Activated T-cell treated with anti-CD3 and anti-CD28 coated beads for 4 hours (primary cell): Measurements from ENCODE around the gene UBA52.
"Not testable (repeated sequence)": the region's sequence is repeated elsewhere in the genome, so short reads cannot be mapped to it uniquely, and the experiment has no call there.

Experiments
- DNase-seq: peaks from one replicate; pipeline ENCODE4 v3.0.0-alpha.2; 2020

UBA52 gene

DNA sequence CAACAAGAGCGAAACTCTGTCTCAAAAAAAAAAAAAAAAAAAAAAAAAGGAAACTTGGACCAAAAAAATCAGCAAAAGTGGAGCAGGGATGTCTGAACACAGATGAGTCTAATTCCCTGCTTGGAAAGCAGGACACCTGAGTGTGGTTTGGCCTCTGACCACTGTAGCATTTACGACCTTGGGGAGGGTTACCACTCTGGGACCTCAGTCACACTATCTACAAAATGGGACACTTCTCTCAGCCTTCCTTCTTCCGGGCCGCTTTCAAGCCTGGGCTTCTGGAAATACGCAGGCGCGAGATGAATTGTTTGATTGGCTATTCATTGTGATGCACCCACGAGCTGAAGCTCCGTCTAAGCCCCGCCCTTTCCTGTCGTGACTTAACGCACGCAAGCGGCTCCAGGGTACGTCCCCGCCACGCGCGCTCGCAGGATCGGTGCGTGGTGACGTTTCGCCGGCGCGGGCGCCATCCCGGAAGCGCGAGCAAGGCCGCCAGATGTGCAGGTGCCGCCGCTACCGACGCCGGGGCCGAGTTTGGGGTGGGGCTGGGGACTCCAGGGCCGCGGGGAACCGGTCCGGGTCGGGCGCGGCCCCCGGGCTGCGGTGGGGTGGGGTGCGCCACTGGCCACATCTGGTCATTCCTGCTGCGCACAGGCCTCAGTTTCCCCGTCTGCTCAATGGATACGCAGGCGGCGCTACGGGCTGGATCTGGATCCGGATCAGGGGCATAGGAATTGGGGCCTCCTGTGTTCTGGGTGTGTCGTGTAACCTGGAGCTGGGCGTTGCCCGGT, 14.1 kb upstream of the UBA52 start, which contains the start of gene KXD1:
KXD1 (plus strand) TSS at position 460 of the 791 bp plus-strand sequence. CDS start 4,187 bp downstream, outside the sequence.
- DNase-seq, result peak; percentile 96

DNA sequence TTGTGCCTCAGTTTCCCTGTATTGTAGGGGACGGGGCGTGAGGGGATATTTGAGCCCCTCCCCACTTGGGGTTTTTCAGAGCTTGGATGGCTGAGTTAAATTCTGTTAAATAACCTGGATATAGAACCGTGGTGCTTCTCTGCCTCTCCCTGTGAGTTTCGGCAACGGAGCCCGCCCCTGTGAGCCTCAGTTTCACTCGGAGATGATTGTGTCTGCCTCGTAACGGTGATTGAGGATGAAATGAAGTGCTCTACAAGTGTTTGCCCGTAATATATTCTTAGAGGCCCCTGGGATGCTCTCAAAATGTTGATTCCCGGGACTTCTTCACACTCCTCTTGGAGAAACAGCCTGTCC, 13.5 kb upstream of the UBA52 start:
- DNase-seq, result no peak

DNA sequence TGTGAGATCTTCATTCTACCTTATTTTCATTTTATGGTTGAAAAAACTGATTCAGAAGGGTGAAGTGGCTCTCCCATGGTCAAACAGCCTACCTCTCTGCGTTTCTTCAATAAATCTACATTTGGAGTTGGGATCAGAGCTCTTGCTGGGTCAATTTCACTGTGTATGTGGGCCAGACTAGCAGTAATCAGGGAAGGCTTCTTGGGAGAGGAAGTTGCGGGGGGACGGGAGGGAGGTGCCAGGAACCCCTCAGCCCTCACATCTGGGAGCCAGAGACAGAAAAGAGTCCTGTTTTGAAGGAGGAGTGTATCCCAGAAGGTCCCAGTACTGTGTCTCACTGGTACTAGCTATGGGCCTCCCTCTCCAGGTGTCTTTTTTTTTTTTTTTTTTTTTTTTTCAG, 13.1 kb upstream of the UBA52 start:
- DNase-seq, result no peak

DNA sequence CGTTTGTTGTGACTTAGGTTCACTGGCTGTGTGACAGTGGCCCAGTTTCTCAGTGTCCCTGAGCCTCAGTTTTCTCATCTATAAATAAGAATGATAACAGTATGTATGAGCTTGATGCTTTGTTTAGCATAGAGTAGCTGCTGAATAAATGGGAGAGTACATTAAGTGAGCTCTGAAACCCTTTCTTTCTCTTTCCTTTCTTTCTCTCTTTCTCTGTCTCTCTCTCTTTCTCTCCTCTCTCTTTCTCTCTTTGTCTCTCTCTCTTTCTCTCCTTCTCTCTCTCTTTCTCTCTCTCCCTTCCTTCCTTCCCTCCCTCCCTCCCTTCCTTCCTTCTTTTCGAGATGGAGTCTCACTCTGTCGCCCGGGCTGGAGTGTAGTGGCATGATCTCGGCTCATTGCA, 12.0 kb upstream of the UBA52 start:
- DNase-seq, result no peak

- DNase-seq, result no peak
Observed at GRCh38 chr19:18562086-18562485, 9.6 kb upstream of the UBA52 start.

GRCh38 chr19:18566953-18567352, 4.7 kb upstream of the UBA52 start:
- DNase-seq, result no peak

DNA sequence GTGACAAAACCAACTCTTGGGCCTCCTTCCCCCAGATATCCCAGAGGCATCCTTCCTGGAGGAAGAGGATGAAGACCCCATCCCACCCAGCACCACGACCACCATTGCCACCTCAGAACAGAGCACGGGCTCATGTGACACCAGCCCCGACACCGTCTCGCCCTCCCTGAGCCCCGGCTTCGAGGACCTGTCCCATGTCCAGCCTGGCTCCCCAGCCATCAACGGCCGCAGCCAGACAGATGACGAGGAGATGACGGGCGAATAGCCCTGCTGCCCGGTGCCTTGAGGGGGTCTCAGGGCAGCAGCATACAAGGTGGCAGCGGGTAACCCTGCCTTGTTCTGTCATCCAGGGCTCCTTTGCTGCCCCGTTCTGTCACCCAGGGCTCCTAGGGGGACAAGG, 3.3 kb upstream of the UBA52 start:
- DNase-seq, result no peak

GRCh38 chr19:18574691-18575291, 3.1 kb downstream of the UBA52 start:
- DNase-seq, result no peak

DNA sequence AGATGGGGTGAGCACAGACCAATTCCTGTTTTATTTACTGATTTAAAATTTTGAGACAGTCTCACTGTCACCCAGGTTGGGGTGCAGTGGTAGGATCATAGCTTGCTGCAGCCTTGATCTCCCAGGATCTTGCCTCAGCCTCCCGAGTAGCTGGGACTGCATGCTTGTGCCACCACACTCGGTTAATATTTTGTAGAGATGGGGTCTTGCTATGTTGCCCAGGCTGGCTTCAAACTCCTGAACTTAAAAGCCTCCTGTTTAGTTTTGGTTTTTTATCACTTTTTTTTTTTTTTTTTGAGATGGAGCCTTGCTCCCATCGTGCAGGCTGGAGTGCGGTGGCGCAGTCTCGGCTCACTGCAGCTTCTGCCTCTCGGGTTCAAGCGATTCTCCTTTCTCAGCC, 4.7 kb downstream of the UBA52 start:
- DNase-seq, result no peak

DNA sequence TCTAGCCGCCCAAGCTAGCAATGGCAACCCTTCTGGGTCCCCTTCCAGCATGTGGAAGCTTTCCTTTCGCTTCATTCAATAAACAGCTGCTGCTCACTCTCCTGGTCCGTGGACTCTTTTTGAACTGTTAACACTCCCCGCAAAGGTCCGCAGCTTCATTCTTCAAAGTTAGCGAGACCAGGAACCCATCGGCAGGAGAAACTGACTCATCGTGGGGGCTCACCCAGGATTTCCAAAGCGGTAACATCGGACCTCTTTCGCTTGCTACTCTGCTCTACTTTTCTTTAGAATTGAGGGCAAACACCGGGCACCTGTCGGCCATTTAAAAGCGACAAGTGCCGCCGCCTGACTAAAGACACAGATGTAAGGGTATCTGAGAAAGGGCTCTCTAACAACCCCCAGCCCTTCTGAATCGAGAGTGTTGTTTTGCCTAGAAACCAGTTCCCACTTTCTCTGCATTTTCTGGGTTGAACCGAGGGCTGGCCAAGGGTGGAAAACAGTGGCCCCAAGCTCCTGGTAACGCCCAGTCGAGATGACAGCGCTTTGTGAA, 5.8 kb downstream of the UBA52 start:
- DNase-seq, result no peak

- DNase-seq, result no peak
Observed at GRCh38 chr19:18580311-18580710, 8.7 kb downstream of the UBA52 start.

GRCh38 chr19:18586306-18586705, 14.6 kb downstream of the UBA52 start:
- no peak for DNase-seq

- DNase-seq, result no peak
Observed at GRCh38 chr19:18587561-18587960, 15.9 kb downstream of the UBA52 start.

DNA sequence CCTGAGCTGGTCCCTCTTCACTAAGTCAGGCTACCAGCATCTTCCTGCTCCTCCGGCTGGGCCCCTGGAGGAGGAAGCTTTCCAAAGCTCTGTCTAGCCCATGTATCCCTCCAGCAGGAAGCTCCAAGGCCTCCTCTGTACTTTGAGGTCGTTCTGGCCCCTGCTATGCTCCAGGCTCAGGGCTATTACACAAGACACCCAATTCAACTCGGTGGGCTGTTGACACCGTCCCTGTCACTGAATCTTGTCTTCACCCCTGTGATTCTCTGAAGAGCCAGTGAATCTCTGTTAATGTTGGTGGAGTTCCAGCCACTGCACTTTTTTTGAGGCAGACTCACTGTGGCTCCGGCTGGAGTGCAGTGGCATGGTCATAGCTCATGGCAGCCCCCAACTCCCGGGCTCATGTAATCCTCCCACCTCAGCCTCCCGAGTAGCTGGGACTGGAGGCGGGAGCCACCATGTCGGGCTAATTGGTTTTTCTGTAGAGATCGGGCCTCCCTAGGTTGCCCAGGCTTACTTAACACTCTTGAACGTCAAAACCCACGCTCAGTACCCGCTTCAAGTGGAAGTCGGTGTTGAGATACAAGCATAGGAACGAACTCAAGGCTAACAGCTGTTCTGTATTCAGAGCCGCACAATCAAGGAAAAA, 16.4 kb downstream of the UBA52 start:
- DNase-seq, result no peak

- peak; percentile 83 for DNase-seq
Observed at GRCh38 chr19:18588611-18589379, 17.1 kb downstream of the UBA52 start, which contains the start of gene REX1BD. TSS of gene REX1BD (plus strand) at chr19:18588798. CDS start at chr19:18588802, 4 bp downstream.

DNA sequence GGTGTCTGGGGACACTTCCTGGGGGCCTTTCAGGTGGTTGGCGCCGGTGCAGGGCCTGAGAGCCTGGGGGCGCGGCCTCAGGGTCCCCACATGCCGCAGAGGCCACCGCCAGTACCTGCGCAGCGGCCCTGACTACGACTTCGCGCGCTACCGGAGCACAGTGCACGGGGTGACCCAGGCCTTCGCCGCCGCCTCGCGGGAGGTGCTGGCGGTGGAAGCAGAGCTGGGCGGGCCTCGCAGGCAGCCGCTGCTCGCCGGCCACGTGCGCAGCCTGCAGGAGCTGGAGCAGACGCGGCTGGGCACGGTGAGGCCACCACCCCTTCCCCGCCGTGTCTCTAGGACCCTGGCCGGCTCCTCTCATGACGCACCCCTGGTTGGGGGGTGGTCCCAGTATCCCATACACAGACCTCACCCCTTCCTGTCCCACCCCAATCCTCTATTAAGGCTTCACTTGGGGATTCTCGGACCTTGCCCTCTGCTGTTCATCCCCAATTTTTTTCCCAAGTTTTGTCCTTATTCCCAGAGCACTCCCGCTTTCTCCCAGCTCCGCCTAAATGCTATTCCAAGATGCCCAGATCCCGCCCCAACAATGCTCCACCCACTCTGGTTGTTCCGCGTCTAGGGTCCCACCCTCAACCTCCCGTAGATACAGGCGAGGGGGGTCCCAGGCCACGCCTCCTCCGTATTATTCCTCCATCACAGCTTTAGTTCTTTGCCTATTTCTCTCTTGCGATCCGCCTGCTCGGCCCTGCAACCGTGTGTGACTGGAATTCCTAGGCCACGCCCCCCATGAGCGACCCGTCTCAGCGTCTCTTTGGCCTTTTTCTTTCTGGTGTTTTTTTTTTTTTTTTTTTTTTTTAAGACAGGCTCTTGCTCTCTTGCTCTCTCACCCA, 18.0 kb downstream of the UBA52 start:
- peak; percentile 46 for DNase-seq

- no peak for DNase-seq
Observed at GRCh38 chr19:18590273-18591272, 18.9 kb downstream of the UBA52 start.

DNA sequence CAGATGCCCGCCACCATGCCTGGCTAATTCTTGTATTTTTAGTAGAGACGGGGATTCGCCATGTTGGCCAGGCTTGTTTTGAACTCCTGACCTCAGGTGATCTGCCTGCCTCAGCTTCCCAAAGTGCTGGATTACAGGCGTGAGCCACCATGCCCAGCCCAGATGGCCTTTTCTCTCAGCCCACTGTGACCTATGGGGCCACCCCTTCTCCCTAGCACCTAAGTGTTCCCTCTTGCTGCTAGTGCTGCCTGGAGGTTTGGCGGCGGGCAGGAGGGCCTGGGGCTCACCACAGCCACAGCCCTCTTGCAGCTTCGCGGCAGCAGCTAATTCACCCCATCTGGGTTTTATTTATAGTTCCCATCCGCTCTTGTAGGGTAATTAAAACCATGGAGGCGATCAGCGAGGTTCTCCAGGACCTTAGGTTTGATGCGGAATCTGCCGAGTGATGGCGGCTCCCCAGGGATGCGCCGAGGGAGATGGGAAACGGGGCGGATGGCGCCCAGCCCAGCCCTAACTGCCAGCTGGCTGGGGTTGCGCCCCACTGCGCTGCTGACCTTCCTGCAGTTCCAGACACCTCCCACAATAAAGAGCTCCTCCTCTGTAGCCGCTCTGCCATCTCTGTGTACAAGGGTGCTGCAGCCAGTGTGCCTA, 20.2 kb downstream of the UBA52 start:
- DNase-seq, result no peak

GRCh38 chr19:18592732-18593131, 21.1 kb downstream of the UBA52 start:
- not testable (repeated sequence) for DNase-seq
